Measurements from ENCODE around the gene ITGB5. TPM values are rescaled to one million over a fixed set of nuclear protein-coding genes. Genes with fewer than 3 reads are reported as not detected.

ITGB5 gene
- polyA plus RNA-seq, 3 donors: 92.3 to 104 (median 99.1) TPM

DNA sequence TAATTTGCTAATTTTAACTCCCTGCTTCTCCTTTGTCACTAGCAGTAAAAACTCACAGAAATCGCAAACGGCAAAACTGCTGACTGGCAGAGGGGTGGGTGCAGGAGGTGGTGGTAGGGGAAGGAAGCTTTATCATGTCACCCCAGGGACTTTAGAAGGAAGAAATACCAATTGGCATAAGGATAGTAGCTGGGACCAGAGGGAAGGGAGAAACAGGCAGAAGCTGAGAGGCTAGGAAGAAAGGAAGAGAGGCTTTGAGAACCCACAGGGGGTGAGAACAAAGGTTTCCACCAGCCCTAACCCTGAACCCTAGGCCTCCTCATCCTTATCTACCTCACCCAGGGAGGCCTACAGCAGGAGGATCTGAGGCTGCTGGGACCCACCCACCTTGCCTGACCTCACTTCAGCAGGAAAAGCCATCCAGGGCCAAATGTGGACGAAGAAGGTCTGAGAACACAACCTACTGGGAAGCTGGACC, 10.7 kb downstream of the ITGB5 start:
- no peak for DNase-seq

DNA sequence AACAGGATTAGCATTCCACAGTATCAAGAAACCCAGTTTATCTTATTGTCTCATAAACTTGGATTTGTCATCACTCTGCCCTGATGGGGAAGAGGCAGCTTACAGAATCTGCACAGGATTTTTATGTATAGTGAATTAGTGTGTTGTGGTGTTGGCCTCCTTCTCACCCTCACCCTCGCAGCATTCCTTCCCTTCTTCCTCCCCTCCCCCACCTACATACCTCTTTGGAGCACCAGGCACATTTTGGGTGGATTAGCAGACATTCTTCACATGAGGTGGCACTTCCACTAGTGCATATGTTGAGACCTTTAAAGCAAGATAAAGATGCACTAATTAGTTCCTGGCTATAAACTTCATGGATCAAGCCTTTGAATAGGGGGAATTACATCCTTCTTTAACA, 13.9 kb downstream of the ITGB5 start:
- no peak for DNase-seq

DNA sequence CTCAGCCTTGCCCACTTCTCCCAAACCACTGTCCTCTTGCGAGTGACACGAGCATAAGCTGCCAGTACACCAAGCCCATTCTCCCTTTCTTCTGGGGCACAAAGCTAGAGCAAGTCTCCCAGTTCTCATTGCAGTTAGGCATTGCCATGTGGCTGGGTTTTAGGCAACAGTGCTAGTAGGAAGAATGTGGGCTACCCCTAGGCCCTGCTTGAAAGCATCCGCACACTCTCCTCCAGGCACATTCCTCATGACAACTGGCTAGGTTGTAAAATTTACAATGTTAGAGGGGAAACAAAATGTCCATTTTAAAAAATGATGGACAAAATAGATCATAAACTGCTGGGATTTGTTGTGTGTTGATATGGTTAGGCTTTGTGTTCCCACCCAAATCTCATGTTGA, 19.7 kb downstream of the ITGB5 start:
- DNase-seq: no peak

DNA sequence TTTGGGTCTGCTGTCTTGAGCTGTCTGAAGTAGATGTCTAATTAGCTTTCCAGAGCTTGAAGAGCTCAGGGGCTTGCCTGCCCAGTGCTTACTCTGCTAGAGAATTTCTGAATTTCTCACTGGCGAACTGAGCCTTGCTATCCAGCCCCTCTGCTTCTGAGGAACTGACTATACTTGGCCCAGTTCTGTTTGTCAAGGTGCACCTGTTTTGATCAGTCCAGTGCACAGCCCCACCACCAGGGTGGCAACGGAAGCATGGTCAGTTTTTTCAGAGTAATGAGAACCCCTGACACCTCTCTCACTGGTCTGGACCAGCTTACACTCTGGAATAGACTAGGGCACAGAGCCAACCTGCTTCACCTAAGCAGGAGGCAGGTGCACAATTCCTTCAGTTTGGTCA, 25.2 kb downstream of the ITGB5 start:
- no peak for DNase-seq

DNA sequence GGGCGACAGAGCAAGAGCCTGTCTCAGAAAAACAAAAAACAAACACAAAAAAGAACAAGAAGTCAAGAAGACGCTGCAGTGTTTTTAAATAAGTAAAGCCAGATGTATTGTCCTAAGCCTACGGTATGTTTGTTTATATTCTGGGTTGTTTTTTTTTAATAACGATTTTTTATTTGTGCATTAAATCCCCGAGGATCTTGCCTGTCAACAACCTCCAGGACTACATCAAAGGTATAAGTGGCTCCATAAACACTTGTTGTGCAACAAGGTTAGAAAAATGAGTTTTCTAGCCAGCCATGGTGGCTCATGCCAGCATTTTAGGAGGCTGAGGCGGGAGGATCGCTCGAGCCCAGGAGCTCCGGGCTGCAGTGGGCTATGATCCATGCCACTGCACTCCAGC, 26.1 kb downstream of the ITGB5 start:
- no peak for DNase-seq

DNA sequence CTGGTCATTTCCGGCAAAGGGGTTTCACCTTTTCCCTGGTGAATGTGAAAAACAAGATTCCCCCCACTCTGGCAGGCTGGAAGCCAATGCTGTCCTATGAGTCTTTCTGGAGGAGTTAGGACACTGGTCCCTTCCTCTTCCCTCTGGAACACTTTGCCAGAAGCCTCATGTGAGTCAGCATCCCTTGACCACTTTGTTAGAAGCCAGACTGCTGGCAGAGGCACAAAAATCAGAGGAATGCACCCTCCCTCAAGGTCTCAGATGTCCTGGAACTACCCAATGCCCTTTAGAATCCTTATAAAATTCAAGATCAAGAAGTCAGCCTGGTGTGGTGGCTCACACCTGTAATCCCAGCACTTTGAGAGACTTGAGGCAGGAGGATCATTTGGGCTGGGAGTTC, 26.6 kb downstream of the ITGB5 start:
- peak; percentile 12 for DNase-seq

DNA sequence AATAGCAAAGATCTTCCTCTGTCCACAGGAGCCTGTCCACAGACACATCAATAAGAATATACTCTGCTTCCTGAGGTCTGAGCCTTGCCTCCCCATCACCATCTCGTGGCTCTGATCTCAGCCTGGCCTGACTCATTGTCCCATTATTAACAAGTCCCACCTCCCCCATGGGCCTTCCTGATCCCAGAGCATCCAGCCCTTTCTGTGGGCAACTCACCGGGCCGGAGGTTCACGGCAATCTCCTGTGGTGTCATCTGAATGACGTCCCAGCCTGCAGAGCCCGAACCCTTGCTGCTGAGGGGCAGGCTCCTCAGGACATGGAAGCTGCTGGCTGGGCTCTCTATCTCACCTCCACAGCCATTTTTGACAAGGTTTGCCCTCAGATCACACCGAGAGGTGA, 28.1 kb downstream of the ITGB5 start:
- no peak for DNase-seq

DNA sequence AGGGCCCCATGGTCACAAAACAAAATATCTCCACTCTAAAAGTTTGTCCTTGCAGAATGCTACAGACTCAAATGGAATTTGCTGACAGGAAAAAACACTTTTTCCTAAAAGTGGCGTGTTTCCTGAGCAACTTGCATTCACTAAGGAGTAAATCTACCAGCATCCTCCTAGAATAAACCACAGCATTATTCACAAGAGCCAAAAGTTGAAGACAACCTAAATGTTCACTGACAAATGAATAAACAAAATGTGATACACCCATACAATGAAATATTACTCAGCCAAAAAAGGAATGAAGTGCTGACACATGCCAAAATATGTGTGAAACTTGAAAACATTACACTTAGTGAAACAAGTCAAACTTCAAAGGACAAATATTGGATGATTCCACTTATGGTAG, 28.9 kb downstream of the ITGB5 start:
- DNase-seq: no peak

DNA sequence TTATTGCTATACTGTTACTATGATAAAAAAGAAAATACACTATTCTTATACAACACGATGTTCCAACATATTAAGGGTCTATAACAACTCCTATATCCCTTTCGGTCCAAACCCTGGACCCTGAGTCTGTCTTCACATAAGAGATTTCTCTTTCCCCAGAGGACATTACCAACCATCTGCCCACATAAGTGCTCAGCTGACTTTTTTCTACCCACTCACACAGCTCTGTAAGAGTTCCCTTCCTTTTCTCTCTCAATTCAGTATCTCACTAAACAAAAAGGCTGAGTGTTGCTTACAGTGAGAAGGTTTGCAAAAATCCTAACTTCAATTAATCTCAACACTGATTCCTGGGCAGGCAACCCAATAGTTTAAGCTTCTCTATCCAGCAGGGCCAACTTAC, 30.5 kb downstream of the ITGB5 start:
- no peak for DNase-seq

DNA sequence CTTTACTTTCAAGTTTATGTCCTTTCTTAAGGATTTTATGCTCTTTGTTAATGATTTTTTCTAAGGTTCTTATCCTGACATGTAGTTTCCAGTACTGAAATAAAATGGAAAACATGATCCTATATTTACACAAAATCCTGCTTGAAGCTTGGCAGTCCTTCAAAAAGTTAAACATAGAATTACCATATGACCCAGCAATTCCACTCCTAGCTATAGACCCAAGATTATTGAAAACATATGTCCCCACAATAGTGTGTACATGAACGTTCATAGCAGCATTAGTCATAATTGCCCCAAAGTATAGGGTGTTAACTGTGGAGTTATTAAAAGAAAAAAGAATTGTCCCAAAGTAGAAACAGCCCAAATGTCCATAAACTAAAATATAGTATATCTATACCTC, 33.2 kb downstream of the ITGB5 start:
- no peak for DNase-seq

DNA sequence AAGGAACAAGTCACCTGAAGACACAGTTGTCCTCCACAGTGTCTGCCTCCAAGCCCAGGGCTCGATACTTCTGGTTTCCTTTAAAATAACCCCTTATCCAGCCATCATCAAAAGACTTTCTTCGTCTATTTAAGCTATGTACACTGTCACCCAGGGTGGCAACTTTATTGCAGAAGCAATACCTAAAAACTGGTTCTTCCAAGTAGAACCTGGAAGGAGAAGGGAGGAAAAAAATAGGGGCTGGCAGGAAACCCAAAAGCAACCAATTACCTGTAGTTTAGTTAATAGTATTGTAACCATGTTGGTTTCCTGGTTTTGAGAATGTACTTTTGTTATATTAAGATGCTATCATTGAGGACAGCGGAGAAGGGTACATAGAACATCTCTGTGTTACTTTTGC, 33.7 kb downstream of the ITGB5 start:
- DNase-seq: no peak

DNA sequence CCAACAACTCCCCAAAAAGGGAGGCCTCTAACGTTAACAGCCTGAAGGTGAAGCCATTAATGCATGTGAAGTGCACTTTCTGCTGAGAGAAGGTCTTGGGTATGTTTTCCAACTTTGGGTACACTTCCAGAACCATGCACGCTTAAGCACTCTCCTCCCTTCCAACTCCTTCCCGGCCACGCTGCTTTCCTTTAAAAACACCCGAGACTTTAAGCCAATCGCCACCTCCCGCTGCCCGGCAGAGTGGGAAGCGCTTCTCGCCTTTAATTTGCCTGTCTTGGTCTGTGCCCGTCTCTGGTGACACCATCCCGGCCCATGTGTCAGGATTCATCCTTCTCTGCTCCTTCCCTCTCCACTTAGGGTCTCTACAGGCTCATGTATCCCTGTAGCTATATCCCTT, 35.3 kb downstream of the ITGB5 start:
- no peak for DNase-seq

DNA sequence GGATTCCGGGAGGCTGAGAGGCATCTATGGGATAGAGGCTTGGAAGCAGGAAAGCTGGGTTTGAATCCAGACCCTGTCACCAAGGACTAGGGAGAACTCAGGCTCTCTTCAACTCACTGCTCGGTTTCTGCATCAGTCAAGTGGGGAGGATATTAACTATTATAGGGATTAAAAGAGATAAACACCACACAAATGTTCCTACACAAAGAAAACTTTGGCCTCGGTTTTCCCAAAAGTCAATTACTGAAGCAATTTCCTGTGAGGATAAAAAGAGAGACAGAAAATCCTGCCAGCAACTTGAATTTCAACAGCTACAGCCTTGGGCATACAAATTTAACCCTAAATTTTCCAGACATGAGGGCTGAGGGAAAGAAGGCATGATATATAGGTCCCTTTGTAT, 36.0 kb downstream of the ITGB5 start:
- no peak for DNase-seq

DNA sequence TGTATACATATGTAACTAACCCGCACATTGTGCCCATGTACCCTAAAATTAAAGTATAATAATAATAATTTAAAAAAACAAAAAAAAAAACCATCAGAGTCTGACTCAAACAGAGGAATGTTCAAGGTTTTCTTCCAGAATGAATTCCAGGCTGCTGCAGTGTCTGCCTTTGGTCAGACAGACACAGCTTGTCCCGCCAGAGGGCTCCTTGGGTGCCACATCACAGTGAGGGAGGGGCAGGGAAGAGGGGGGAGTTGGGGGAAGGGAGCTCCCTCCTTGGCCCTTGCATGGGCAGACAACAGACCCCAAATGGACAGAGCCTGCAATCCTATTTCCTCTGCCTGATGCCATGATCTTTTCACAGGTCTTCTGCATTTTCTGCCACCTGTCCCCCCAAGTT, 36.5 kb downstream of the ITGB5 start:
- DNase-seq: no peak

DNA sequence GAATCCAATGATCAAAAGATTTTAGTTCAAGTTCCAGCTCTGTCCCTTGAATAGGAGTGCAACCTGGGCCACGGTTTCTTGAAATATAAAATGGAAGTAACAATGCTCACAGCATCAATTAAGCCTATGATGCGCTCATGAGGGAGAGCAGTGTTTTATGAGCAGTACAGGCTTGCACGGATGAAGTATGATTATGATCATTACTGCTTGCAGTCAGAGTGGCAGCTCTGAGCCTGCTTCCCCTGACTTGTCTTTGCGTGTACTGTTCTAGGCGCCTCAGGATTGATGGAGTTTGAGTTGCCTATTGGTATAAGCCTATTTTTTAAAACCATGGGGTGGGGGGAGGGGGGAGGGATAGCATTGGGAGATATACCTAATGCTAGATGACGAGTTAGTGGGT, 37.0 kb downstream of the ITGB5 start:
- no peak for DNase-seq

DNA sequence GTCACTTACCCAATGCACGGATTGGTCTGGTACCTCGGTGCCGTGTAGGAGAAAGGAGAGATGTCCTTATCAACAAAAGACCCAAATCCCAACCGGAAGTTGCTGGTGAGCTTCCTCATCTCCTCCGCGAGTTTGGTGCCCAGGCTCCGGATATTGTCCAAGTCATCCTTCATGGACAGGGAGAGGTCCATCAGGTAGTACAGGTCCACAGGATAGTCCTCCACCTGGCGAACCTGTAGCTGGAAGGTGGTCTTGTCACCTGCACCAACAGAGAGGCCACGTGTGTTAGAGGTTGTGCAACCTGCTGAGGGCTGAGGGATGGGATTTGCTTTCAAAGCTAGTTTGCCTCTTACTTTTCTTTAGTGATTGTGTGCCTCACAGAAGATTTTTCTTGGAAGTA, 38.9 kb downstream of the ITGB5 start:
- DNase-seq: no peak

DNA sequence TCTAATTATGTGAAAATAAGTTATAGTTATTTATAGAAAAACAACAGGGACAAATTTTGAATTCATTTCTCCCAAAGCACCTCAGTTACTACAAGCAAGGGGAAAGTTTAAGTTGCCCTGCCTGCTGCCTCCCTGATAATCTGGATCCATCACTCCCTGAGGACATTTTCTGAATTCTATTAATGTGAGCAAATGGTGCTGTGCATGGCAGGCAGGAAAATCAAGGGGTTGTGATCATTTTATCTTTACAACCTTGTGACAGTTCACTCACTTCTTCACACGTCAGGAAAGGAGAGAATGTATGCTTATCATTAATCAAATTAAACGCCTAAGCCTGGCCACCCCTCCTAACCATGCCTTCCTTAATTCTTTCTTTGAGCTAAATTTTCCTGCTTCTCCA, 39.3 kb downstream of the ITGB5 start:
- no peak for DNase-seq

DNA sequence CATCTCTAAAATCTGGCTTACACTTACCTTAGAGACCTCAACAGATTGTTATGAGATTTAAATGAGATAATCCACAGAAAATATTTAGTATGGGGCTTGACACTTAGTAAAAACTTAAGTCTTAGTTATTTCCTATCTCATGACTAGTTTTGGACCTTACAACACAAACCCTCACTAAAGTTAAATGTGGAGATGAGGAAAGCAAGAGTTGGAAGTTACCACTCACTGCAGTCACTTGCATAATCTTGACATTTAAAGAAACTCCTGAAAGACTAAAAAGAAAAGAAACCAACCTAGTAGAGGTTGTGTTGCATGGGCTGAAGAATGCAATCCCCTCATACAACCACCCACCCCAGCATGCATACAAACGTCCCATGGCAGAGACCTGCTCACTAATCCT, 40.1 kb downstream of the ITGB5 start:
- DNase-seq: no peak

DNA sequence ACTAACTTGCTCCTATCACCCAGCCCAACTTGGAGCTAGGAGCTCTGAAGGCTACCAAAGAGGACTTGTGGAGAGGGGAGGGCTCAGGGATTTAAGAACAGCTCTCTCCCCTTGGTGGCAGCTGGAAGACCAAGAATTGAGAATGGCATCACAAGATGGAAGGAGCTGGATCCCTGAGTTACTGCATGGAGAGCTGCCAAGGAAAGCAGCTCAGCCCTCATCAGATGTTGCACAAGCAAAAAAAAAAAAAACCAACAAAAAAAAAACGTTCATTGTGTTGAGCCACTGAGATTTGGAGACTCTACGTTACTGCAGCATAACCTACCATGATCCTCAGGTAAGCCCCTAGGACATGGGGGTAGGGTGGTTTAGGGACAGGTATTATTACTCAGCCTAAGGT, 41.0 kb downstream of the ITGB5 start:
- DNase-seq: no peak

DNA sequence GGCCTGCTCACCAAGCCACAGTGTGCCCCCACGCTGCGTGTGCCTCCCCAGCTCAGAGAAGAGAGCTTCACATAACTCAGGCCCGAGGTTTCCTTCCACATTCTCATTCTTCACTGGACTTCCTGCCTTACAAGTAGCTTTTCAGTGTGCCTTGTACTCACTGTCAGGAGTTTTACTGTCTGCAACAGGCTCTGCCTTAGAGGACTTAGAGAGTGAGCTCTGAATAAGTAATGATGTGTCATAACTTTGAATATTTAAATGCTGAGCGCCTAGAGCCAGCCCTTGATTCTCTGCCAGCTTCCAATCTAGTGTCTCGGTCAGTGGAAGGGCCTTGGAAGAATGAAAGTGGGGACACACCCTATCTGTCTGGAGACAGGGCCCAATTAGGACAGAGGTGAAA, 41.8 kb downstream of the ITGB5 start:
- DNase-seq: no peak

DNA sequence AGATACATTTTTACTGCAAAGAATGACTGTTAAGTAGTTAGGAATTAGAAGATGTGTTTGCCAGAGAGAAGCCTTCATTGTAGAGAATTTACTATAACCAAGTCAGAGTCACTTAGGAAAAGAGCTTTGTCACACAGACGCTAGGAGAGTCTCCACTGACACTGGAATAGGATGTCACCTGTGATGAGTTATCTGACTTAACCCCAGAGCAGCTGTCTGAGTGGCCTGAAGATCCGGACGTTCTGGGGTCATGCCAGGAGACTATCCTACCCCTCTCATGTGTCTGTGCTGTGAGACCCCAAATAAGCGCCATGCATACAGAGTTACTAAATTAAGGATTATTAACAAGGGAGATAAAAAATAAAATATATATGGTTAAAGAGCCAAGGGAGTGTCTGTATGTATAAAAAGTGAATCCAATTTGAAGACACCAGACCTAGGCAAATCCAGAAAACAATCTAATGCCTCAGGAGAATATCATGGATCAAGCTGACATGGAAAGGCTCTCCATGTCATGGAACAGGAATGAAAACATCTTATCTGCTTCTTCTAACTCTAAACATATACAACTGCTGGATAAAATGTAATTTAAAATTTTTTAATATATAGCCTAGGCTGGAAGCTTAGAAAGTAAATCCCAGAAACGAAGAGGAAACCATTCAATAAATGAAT, 43.5 kb downstream of the ITGB5 start:
- DNase-seq: no peak

DNA sequence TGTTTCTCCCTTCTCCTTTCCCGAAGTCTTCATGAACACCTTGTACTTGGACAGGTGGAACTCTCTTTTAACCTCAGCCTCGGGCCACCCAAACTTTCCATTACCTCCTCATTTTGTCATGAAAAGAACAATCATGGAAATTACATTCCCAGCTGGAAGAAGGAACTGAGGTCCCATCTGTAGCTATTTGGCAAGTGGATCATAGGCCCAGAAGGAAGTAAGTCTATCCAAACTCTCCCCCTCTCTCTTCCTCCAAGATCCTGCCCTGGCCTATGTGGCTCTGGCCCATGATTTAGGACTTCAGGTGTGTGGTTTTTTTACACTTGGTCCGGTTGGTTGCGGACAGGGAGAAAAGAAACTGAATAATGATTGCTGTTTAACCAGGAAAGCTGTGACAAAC, 44.1 kb downstream of the ITGB5 start:
- no peak for DNase-seq

DNA sequence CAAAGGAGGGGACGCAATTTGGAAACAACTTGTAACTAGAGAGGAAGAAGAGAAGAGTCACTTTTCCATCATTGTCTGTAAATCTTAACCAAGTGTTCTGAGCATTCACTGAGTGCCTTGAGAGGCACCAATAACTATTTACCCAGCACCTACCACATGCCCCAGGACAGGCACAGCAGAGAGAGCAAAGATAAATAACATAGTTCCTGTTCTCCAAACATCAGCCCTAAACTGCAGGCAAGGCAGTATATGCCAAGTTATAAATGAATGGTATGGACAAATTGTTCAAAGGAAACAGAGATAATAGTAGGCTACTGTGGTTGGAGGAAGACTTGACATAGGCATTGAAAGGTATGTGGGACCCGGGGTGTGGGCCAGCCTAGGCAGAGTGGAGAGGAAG, 45.6 kb downstream of the ITGB5 start:
- no peak for DNase-seq

DNA sequence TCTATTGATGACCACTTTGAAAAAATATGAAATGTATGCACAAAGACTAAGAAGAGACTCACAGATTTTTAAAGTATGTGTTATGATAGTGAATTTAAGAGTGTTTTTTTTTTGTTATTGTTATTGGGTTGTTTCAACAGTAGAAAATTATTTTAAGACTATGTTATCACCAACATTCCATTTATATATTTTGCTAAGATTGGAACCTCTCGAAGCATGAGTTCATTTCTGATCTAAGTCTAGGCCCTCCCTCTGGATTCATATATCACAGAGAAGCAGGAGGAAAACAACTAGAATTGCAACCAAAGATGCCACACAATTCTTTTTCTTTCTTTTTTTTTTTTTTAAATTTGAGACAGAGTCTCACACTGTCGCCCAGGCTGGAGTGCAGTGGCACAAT, 46.8 kb downstream of the ITGB5 start:
- DNase-seq: no peak

DNA sequence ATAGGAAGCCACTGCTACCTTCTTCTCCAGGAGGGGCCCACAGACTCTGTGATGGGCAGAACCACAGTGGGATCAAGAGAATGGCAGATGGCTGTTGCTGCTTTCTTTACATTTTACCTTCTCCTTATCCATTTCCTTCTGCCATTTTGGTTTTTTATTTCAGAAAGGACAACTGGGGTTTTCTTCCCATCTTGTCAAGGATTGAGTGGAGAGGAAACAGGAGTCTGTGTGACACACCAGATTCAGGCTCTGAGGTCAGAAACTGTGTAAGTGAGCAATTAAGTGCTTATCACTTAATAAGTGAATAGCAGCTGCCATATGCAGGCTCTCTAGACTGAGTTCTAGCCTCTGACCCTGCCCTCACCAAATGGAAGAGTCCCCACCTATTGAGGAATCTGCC, 47.3 kb downstream of the ITGB5 start:
- DNase-seq: no peak
